NCI-H128 (cell line): ENCODE data around the gene KCNK17.

Source experiments
- DNase-seq: peaks from one replicate; lab custom pipeline; 2025; ENCODE audit not compliant: unreplicated experiment; lab: John Stamatoyannopoulos, UW

The KCNK17 gene

GRCh38 chr6:39269961-39270360 lies 44.3 kb downstream of the KCNK17 start:
- DNase-seq: no peak

- no peak for DNase-seq
Measured at GRCh38 chr6:39268721-39269120, 45.5 kb downstream of the KCNK17 start.

GRCh38 chr6:39268171-39268570 lies 46.0 kb downstream of the KCNK17 start:
- no peak for DNase-seq

GRCh38 chr6:39266782-39267355 lies 47.4 kb downstream of the KCNK17 start:
- no peak for DNase-seq

GRCh38 chr6:39266375-39266774 lies 47.8 kb downstream of the KCNK17 start:
- DNase-seq: no peak

GRCh38 chr6:39263303-39264037 lies 50.7 kb downstream of the KCNK17 start:
- peak; percentile 14 for DNase-seq

GRCh38 chr6:39261751-39262150 lies 52.5 kb downstream of the KCNK17 start:
- DNase-seq: no peak

- DNase-seq: no peak
Measured at GRCh38 chr6:39260953-39261352, 53.3 kb downstream of the KCNK17 start.

- no peak for DNase-seq
Measured at GRCh38 chr6:39260456-39260855, 53.8 kb downstream of the KCNK17 start.

- no peak for DNase-seq
Measured at GRCh38 chr6:39256294-39256940, 57.8 kb downstream of the KCNK17 start.

GRCh38 chr6:39254999-39255535 lies 59.2 kb downstream of the KCNK17 start:
- no peak for DNase-seq

- no peak for DNase-seq
Measured at GRCh38 chr6:39251406-39251805, 62.8 kb downstream of the KCNK17 start.

GRCh38 chr6:39250507-39250906 lies 63.7 kb downstream of the KCNK17 start:
- DNase-seq: no peak

- no peak for DNase-seq
Measured at GRCh38 chr6:39249278-39249677, 64.9 kb downstream of the KCNK17 start.
